Activated T-helper 1 cell treated with anti-CD3 and anti-CD28 coated beads, Interleukin-12 subunit alpha, Interleukin-12 subunit beta, Interleukin-2, Interleukin-4 antibody, amounts not matched to agents 30 ng/mL and 10 ng/mL and 1 ng/mL, durations not matched to agents 14 hours and 24 hours and 36 hours (primary cell): ENCODE results near the gene DOCK8. TPM values are rescaled to one million over a fixed set of nuclear protein-coding genes. Genes with fewer than 3 reads are reported as not detected.
A peak's percentile ranks its signal among the peaks of the same experiment; 100 is the strongest.

Experiments used
- DNase-seq: peaks from one replicate; pipeline ENCODE4 v3.0.0; 2021; ENCODE audit warnings: low spot score
- H3K27ac Mint-ChIP-seq: one replicate; pipeline ENCODE4 v1.8.0; 2021; ENCODE audit warnings: mild to moderate bottlenecking, mixed read lengths
- H3K27me3 Mint-ChIP-seq: one replicate; pipeline ENCODE4 v1.8.0; 2022; ENCODE audit warnings: mild to moderate bottlenecking, moderate library complexity, mixed read lengths; ENCODE audit not compliant: insufficient read depth
- H3K36me3 Mint-ChIP-seq: one replicate; pipeline ENCODE4 v1.8.0; 2021; ENCODE audit warnings: low read depth, mixed read lengths
- H3K4me1 Mint-ChIP-seq: one replicate; pipeline ENCODE4 v1.8.0; 2021; ENCODE audit warnings: low read depth, mixed read lengths
- H3K4me3 Mint-ChIP-seq: one replicate; pipeline ENCODE4 v1.8.0; 2021; ENCODE audit warnings: mild to moderate bottlenecking, moderate library complexity, mixed read lengths
- H3K9me3 Mint-ChIP-seq: one replicate; pipeline ENCODE4 v1.8.0; 2021; ENCODE audit warnings: mixed read lengths
- intact Hi-C: fragments of 100-400 bp; cut with micrococcal nuclease; formaldehyde crosslinking; loops from one replicate; pipeline ENCODE4 v1.15.1; 2024
- total RNA-seq: library from RNA; stranded (reverse); gene quantifications from 2 replicates; pipeline ENCODE4 v1.2.3, GENCODE V29; 2022

Gene DOCK8
- total RNA-seq, 1 donor from 2014 or later: 120 TPM

DNA sequence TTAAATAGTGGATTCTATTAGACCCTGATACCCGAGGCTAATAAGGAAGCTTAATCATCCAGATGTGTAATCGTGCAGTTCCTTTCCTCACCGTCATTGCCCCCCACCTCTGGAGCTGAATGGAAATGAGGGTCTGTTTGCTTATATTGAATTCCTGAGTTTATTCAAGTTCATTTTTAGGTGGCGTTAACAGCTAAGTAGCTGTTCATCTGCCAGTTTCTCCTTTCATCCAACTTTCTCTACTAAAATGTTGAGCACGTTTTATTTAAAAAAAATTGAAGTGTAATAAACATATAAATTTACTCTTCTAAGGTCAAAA is 291.0 kb downstream of the DOCK8 start:
- Mint-ChIP-seq H3K27ac (no peak overlapping the region), H3K4me1 (no peaks in the 10 kb centered on the region), H3K27me3 (peaks cover 35% of the 10 kb centered on the region), H3K9me3 (no peaks in the 10 kb centered on the region), H3K4me3 (peak overlapping the region; percentile 77), H3K36me3 (peaks cover 2% of the 10 kb centered on the region)
- intact Hi-C loops: loop anchor here (10.0 kb wide), 2 partner anchors 61 to 499 kb away; no protein-coding TSS in a partner anchor
- no peak for DNase-seq

DNA sequence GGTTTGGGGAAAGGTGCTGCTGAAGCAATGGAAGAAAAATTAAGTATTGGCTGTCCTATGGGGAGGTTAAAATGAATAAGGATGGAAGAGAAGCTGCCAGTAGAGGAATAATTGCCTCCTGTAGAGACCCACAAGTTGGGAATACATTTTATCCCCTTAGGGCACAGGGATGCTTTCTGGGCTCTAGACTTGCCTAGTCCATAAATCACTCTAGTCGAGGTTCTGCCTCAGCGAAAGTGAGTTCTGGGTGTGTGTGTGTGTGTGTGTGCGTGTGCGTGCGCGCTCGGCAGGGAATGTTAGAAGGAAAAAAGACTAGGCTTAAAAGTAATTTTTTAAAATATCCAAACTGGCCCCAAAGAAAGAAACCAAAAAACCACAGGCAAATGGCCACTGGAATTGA is 291.6 kb downstream of the DOCK8 start:
- no peaks in the 10 kb centered on the region for H3K9me3 Mint-ChIP-seq
- H3K4me3 Mint-ChIP-seq: no peak overlapping the region
- no peak for DNase-seq
- H3K27me3 Mint-ChIP-seq: peaks cover 31% of the 10 kb centered on the region
- H3K4me1 Mint-ChIP-seq: no peaks in the 10 kb centered on the region
- intact Hi-C loops: loop anchor here (10.0 kb wide), 2 partner anchors 61 to 499 kb away; no protein-coding TSS in a partner anchor
- H3K27ac Mint-ChIP-seq: no peak overlapping the region
- peaks cover 2% of the 10 kb centered on the region for H3K36me3 Mint-ChIP-seq

DNA sequence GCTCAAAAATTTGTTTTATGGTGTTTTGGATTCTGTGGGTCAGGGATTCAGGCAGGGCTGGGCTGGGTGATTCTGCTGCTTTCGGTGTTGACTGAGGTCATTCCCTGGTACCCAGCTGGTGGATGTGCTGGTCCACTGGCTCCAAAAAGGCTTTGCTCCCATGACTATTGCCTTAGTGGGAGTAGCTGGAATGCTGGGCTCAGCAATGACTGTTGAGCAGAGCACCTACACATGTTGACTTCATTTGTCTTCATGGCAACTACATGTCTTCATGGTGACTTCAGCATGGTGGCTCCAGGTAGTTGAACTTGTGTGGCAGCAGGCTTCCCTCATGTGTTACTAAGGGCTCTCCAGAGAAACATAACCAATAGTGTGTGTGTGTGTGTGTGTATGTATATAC is 297.2 kb downstream of the DOCK8 start:
- H3K36me3 Mint-ChIP-seq: no peaks in the 10 kb centered on the region
- peaks cover 16% of the 10 kb centered on the region for H3K27me3 Mint-ChIP-seq
- DNase-seq: no peak
- H3K27ac Mint-ChIP-seq: no peak overlapping the region
- no peaks in the 10 kb centered on the region for H3K9me3 Mint-ChIP-seq
- peaks cover 13% of the 10 kb centered on the region for H3K4me1 Mint-ChIP-seq
- intact Hi-C loops: no loop called here
- no peak overlapping the region for H3K4me3 Mint-ChIP-seq

DNA sequence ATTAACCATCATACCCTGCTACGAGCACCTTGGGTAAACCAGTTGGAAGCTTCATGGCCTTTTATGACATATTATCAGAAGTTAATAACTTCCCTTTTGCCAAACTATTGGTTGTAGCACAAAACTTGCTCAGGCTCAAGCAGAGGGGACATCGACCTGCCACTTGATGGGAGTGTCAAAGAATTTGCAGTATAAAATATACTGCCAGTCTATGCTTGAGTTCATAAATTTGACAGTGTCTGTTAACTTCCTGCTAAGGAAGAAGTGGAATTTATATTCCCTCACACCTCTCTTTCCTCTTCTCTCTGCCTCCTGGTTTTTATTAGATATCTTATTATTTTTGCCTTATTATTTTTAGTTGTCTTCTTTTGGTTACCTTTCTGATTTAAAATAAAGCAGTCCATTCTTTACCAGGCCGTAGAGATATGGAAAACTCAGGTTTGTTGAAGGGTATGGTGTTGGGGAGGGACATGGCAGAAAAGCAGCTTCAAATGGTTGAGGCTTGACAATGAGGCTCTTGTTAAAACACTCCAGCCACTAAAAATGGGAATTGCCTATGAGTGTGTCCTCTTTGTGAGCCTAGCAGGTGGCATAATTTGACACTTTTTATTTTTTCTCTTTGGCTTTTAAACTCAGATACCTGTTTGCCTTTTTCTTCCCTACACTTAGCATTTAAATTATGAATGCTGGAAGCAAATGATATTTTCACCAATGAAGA is 298.0 kb downstream of the DOCK8 start:
- intact Hi-C loops: no loop called here

More for the DNA sequence above, 298.0 kb downstream of the DOCK8 start:
- peaks cover 13% of the 10 kb centered on the region for H3K4me1 Mint-ChIP-seq
- DNase-seq: no peak
- no peaks in the 10 kb centered on the region for H3K36me3 Mint-ChIP-seq
- peaks cover 9% of the 10 kb centered on the region for H3K27me3 Mint-ChIP-seq
- no peaks in the 10 kb centered on the region for H3K9me3 Mint-ChIP-seq
- H3K4me3 Mint-ChIP-seq: no peak overlapping the region
- no peak overlapping the region for H3K27ac Mint-ChIP-seq

Other genes starting within 250 kb of the DOCK8 start
- gene WASHC1, start 185.4 kb upstream of the DOCK8 start, total RNA-seq: 18.5 and 20.8 TPM in 2 replicates
- gene FOXD4, start 96.4 kb upstream of the DOCK8 start, total RNA-seq: 0.13 and 0.22 TPM in 2 replicates
- 26.8 and 30.4 TPM in 2 replicates for gene ZNG1A, start 35.8 kb upstream of the DOCK8 start, total RNA-seq